HG03103 (cell line): ENCODE data around the gene GPC5.
"Not testable (repeated sequence)": the region's sequence is repeated elsewhere in the genome, so short reads cannot be mapped to it uniquely, and the experiment has no call there.

Source experiments
- ATAC-seq: cut with Tn5 transposase; IDR thresholded peaks from one replicate; pipeline ENCODE4 v1.9.1; 2021; ENCODE audit warnings: low read depth; ENCODE audit not compliant: unreplicated experiment

The GPC5 gene

GRCh38 chr13:92745258-92745657, 1346.8 kb downstream of the GPC5 start:
- no peak for ATAC-seq

- ATAC-seq = not testable (repeated sequence)
These were observed 1354.3 kb downstream of the GPC5 start for GRCh38 chr13:92752705-92753104.

- ATAC-seq = no peak
These were observed 1363.3 kb downstream of the GPC5 start for GRCh38 chr13:92761710-92762109.

DNA sequence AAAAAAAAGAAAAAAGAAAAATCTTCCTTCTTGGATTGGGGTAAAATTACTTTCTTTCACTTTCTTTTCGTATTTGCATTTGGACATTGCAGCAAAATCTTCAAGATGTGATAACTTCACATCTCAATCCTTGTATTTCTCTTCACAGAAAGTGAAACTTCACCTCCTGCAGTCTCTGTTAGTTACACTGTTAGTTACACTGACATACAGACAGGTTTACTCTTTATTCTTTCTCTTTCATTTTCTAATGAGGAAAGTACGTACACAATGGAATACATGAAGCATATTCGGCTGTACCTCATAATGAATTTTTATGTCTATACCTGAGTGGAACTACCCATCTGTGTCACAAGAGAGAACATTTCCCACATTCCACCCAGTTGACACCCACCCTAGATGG, 1369.0 kb downstream of the GPC5 start:
- no peak for ATAC-seq

- ATAC-seq = no peak
These were observed 1370.2 kb downstream of the GPC5 start for GRCh38 chr13:92768602-92769001.

DNA sequence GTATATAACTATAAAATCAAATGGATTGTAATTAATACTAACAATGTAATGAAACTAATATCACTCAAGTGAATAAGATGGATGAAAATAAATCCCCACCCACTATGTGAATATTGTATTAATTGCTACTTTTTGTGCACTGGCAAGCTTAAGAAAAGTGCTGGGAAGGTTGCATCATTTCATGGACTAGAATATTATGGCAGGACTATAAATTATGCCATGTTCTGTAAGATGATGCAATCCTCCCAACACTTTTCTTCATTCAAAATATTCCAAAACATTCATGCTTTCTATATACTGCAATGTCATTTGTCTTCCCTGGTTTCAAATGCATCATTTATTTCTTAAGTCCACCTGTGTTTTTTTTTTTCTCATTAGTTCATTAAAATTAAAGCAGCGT, 1370.6 kb downstream of the GPC5 start:
- ATAC-seq = no peak

GRCh38 chr13:92775658-92776057, 1377.2 kb downstream of the GPC5 start:
- ATAC-seq = no peak

GRCh38 chr13:92781965-92782690, 1383.7 kb downstream of the GPC5 start:
- no peak for ATAC-seq

- ATAC-seq = no peak
These were observed 1404.4 kb downstream of the GPC5 start for GRCh38 chr13:92802776-92803175.

DNA sequence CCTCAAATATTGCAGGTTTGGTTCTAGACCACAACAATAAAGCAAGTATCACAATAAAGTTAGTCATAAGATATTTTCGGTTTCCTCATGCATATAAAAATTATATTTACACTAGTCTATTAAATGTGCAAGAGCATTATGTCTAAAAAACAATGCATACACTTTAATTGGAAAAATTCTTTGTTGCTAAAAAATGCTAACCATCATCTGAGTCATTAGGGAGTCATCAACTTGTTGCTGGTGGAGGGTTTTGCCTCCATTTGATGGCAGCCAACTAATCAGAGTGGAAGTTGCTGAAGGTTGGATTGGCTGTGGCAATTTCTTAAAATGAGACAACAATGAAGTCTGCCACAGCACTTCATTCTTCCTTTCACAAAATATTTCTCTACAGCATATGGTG, 1405.9 kb downstream of the GPC5 start:
- ATAC-seq = no peak

- no peak for ATAC-seq
These were observed 1406.5 kb downstream of the GPC5 start for GRCh38 chr13:92804926-92805325.

DNA sequence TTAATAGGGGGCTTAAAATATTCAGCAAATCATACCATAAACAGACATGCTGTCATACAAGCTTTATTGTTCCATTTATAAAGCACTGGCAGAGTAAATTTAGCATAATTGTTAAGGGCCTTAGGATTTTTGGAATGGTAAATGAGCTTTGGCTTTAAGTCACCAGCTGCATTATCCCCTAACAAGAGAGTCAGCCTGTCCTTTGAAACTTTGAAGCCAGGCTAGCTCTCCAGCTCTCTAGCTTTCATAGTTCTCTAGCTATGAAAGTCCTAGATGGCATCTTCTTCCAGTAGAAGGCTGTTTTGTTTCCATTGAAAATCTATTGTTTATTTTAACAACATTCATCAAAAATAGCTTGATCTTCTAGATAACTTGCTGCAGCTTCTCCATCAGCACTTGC, 1407.3 kb downstream of the GPC5 start:
- no peak for ATAC-seq

GRCh38 chr13:92806215-92806614, 1407.8 kb downstream of the GPC5 start:
- no peak for ATAC-seq

GRCh38 chr13:92807353-92807752, 1408.9 kb downstream of the GPC5 start:
- ATAC-seq = no peak

DNA sequence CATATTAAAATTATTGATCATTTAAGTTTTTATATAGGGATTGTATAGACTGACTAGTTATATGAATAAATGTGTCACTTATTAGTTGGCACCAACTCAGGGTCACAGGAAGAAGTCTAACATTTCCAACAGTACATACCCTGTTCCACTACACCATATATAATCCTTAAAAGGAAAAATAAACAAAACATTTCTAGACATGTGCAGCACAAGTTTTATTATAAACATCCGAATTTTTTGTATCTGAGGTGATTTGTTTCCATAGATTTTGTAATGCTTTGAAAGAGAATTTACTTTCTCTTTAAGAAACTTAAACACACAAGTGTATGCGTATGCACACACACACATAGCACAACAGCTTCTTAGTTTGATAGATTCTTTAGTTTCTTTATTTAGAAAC, 1409.5 kb downstream of the GPC5 start:
- ATAC-seq = no peak

GRCh38 chr13:92821324-92821723, 1422.9 kb downstream of the GPC5 start:
- no peak for ATAC-seq

DNA sequence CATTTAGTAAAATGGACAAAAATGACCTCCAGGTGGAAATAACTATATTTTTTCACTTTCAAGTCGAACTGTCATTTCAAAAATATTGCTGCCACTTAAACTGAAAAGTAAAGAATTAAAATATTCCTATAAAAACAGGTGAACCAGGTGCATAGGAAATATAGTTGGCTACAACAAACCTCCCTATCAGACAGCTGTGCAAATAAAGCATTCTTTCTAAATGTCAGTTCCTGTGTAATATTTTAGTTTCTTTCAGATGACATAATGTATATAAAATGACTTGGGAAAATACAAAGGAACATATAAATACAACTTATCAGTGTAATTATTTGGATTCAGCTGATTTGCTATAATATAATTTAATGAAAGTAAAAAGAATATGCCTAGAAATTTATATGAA, 1424.6 kb downstream of the GPC5 start:
- no peak for ATAC-seq

DNA sequence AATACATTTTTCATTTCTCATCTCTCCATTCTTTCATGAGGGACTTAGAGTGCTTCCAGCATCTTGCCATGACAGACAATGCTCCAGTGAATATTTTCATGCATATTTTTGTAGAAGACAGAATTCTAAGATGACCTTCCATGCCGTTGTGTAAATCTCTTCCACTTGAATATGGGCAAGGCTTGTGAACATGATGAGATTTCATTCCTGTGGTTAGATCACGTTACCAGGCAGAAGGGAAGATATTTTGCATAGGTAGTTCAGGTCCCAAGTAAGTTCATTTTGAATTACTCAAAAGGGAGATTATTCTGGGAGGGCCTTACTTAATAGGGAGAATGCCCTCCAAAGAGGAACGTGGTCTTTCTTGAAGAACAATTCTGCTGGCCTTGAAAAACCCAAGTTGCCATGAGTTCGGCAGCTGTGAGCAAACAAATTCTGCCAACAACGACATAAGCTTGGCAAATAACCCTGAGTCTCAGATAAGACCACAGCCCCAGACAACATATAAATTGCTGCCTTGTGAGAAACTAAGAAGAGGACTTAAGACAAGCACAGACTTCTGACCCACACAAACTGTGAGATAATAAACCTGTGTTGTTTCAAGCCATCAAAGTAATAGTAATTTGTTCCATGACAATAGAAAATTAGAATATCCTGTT, 1427.6 kb downstream of the GPC5 start:
- no peak for ATAC-seq

DNA sequence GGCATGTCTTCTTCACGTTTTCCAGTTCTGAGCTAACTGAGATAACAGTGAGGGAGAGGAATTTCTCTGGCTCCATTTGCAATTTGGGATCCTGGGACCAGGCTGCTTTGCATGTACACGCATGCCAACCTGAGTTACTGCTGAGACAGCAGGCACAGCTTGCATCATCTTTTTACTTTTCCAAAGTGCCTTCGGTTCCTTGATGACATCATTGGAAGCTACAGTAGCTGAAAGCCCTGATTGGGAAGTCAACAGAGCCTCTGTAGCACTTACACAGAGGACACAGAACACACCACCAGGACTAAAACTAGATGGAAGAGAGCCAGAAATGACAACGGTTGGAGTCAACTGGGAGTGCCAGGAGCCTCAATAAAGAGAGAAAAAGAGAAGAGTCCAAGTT, 1429.1 kb downstream of the GPC5 start:
- no peak for ATAC-seq

GRCh38 chr13:92829930-92830329, 1431.5 kb downstream of the GPC5 start:
- ATAC-seq = no peak

GRCh38 chr13:92830821-92831220, 1432.4 kb downstream of the GPC5 start:
- ATAC-seq = no peak

GRCh38 chr13:92833071-92833470, 1434.7 kb downstream of the GPC5 start:
- no peak for ATAC-seq
